Type B pancreatic cell (in vitro differentiated cells): ENCODE results near the gene PAQR6. TPM values are rescaled to one million over a fixed set of nuclear protein-coding genes. Genes with fewer than 3 reads are reported as not detected.

Experiments
- DNase-seq: peaks from one replicate; pipeline ENCODE4 v3.0.0; 2021; ENCODE audit warnings: mixed read lengths; ENCODE audit not compliant: unreplicated experiment; ENCODE audit errors: extremely low spot score
- H3K27ac Mint-ChIP-seq: 2 replicates; pipeline ENCODE4 v1.8.0; 2021; ENCODE audit warnings: mild to moderate bottlenecking, mixed read lengths
- H3K27me3 Mint-ChIP-seq: 2 replicates; pipeline ENCODE4 v1.8.0; 2021; ENCODE audit warnings: mixed read lengths
- H3K36me3 Mint-ChIP-seq: 2 replicates; pipeline ENCODE4 v1.8.0; 2021; ENCODE audit warnings: mixed read lengths
- H3K4me1 Mint-ChIP-seq: one replicate; pipeline ENCODE4 v1.8.0; 2021; ENCODE audit warnings: mixed read lengths; ENCODE audit not compliant: unreplicated experiment
- H3K4me3 Mint-ChIP-seq: 2 replicates; pipeline ENCODE4 v1.8.0; 2021; ENCODE audit warnings: mild to moderate bottlenecking, mixed read lengths
- H3K9me3 Mint-ChIP-seq: 2 replicates; pipeline ENCODE4 v1.8.0; 2021; ENCODE audit warnings: mixed read lengths
- total RNA-seq: library from RNA; stranded (reverse); gene quantifications from 2 replicates; pipeline ENCODE4 v1.2.1, GENCODE V29; 2021; ENCODE audit warnings: low replicate concordance
- TF ChIP-seq, protein P1 (sequence below): fragments of 200-600 bp; sonication (generic); conservative IDR thresholded peaks from 2 replicates; pipeline ENCODE4 v1.5.0; 2021; ENCODE audit warnings: antibody characterized with exemption, mild to moderate bottlenecking

Gene PAQR6
- total RNA-seq, 1 donor from 2014 or later, result 19.0 TPM

DNA sequence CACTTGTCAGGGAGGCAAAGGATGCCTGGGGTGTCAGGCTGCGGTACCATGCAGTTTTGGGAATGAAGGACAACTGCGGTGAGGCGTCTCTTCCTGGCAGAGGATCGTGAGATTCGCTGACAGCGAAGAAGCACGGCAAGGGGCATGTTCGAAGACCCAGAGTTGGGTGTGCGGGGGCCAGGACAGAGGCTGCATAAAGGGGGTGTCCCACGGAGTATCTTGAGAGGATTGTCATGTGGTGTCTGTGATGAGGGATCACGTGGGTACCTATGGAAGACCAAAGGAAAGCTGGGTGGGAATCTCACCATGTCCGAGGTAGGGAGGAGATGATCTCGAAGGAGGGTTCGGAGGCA is 53.6 kb downstream of the PAQR6 start:
- peaks cover 6% of the 10 kb centered on the region for H3K36me3 Mint-ChIP-seq
- DNase-seq, result no peak
- H3K9me3 Mint-ChIP-seq, result no peaks in the 10 kb centered on the region
- H3K27ac Mint-ChIP-seq, result peak overlapping the region; percentile 80
- TF ChIP-seq, protein P1, sequence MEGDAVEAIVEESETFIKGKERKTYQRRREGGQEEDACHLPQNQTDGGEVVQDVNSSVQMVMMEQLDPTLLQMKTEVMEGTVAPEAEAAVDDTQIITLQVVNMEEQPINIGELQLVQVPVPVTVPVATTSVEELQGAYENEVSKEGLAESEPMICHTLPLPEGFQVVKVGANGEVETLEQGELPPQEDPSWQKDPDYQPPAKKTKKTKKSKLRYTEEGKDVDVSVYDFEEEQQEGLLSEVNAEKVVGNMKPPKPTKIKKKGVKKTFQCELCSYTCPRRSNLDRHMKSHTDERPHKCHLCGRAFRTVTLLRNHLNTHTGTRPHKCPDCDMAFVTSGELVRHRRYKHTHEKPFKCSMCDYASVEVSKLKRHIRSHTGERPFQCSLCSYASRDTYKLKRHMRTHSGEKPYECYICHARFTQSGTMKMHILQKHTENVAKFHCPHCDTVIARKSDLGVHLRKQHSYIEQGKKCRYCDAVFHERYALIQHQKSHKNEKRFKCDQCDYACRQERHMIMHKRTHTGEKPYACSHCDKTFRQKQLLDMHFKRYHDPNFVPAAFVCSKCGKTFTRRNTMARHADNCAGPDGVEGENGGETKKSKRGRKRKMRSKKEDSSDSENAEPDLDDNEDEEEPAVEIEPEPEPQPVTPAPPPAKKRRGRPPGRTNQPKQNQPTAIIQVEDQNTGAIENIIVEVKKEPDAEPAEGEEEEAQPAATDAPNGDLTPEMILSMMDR, result no peak
- peaks cover 19% of the 10 kb centered on the region for H3K4me1 Mint-ChIP-seq
- peak overlapping the region; percentile 95 for H3K4me3 Mint-ChIP-seq
- no peaks in the 10 kb centered on the region for H3K27me3 Mint-ChIP-seq

DNA sequence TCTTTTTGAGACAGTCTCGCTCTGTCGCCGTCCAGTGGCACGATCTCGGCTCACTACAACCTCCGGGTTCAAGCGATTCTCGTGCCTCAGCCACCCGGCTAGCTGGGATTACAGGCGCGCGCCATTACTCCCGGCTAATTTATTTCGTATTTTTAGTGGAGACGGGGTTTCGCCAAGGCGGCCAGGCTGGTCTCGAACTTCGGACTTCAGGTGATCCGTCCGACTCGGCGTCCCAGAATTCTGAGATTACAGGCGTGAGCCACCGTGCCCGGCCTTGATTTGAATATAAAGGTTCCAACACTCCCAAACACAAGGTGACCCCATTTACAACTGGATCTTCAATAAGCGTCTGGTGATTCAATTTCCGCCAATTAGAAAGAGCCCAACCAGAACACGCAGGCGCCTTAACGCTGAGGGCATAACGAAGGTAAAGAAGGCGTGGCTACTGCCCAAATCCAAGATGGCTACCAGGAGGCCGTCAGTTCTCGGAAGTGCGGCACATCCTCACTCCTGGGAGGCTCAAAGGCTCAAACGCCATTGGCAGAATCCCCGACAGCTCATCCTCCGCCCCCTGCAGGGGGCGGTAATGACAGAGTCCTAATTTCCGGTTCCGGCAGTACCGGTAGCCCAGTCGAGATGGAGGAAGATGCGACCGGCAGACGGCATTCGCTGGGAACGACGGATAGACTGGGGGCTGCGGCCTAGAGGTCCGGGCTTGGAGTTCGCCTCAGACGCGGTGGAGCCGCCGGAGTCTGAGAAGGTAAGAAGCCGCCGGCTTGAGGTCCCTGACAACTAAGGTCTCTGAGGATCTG is 54.2 kb downstream of the PAQR6 start, which contains the start of gene SLC25A44:
Gene SLC25A44, plus strand, starts transcription at position 617 of the 812 bp plus-strand sequence. CDS start 5,744 bp downstream, outside the sequence.
- no peaks in the 10 kb centered on the region for H3K27me3 Mint-ChIP-seq
- TF ChIP-seq, protein P1, result peak; percentile 73
- H3K27ac Mint-ChIP-seq, result peak within 1 kb of the TSS; percentile 80
- peaks cover 19% of the 10 kb centered on the region for H3K4me1 Mint-ChIP-seq
- peak; percentile 96 for DNase-seq
- H3K4me3 Mint-ChIP-seq, result peak within 1 kb of the TSS; percentile 95
- H3K9me3 Mint-ChIP-seq, result no peaks in the 10 kb centered on the region
- peaks cover 6% of the 10 kb centered on the region for H3K36me3 Mint-ChIP-seq

Other genes with a start within 250 kb of the PAQR6 start
- gene SSR2, start 227.1 kb downstream of the PAQR6 start, total RNA-seq, result 223 and 248 TPM in 2 replicates
- 40.3 and 54.5 TPM in 2 replicates for gene UBQLN4, start 194.3 kb downstream of the PAQR6 start, total RNA-seq
- gene LAMTOR2, start 193.3 kb downstream of the PAQR6 start, total RNA-seq, result 55.6 and 60.9 TPM in 2 replicates
- 97.9 and 294 TPM in 2 replicates for gene RAB25, start 186.9 kb downstream of the PAQR6 start, total RNA-seq
- gene MEX3A, start 165.6 kb downstream of the PAQR6 start, total RNA-seq, result 31.0 and 61.9 TPM in 2 replicates
- 141 and 400 TPM in 2 replicates for gene LMNA, start 133.3 kb downstream of the PAQR6 start, total RNA-seq
- 7.1 and 12.9 TPM in 2 replicates for gene SEMA4A, start 94.5 kb downstream of the PAQR6 start, total RNA-seq
- 18.6 and 21.8 TPM in 2 replicates for gene SLC25A44, start 54.0 kb downstream of the PAQR6 start, total RNA-seq
- 56.1 and 62.0 TPM in 2 replicates for gene PMF1, start 35.0 kb downstream of the PAQR6 start, total RNA-seq
- 0.64 and 3.1 TPM in 2 replicates for gene BGLAP, start 5.9 kb downstream of the PAQR6 start, total RNA-seq
- gene SMG5, start 34.8 kb upstream of the PAQR6 start, total RNA-seq, result 91.0 and 91.3 TPM in 2 replicates
- gene TMEM79, start 36.3 kb upstream of the PAQR6 start, total RNA-seq, result 18.1 and 43.8 TPM in 2 replicates
- 67.6 and 104 TPM in 2 replicates for gene GLMP, start 47.6 kb upstream of the PAQR6 start, total RNA-seq
- 0.48 TPM in 1 of 2 replicates, not detected in the other for gene VHLL, start 51.3 kb upstream of the PAQR6 start, total RNA-seq
- gene CCT3, start 90.2 kb upstream of the PAQR6 start, total RNA-seq, result 209 and 301 TPM in 2 replicates
- 0.63 TPM in 1 of 2 replicates, not detected in the other for gene TSACC, start 90.5 kb upstream of the PAQR6 start, total RNA-seq
- 0.17 and 0.88 TPM in 2 replicates for gene RHBG, start 121.2 kb upstream of the PAQR6 start, total RNA-seq